Ovary (tissue), 3 donors: ENCODE measurements around the gene SH3BP4.

Experiments used
- CTCF ChIP-seq, 3 donors: fragments of 450-650 bp in 2 of 3; fragments of 200-600 bp in 1 of 3; IDR thresholded peaks; one replicate each; pipeline versions ENCODE4 v1.5.1 to v1.8.0; 2016 to 2022; ENCODE audit warnings: antibody characterized with exemption in 3 of 3, mild to moderate bottlenecking in 1 of 3
- EP300 ChIP-seq: sonication (generic); formaldehyde crosslinking; IDR thresholded peaks from one replicate; pipeline ENCODE4 v1.6.1; 2017; ENCODE audit warnings: antibody characterized with exemption
- POLR2A ChIP-seq: fragments of 450-650 bp; IDR thresholded peaks from one replicate; pipeline ENCODE4 v1.6.1; 2017; ENCODE audit warnings: antibody characterized with exemption, mild to moderate bottlenecking, moderate library complexity
- donor health status: DM: no; HTN: no; CAD: no.

- TF ChIP-seq CTCF (IDR thresholded peaks at IDR 0.05): no peak
- no peak for TF ChIP-seq POLR2A
- no peak for TF ChIP-seq EP300
These were observed 35.1 kb upstream of the SH3BP4 start for GRCh38 chr2:234916674-234917073.
